Measurements from ENCODE around the gene CD1D. TPM values are rescaled to one million over a fixed set of nuclear protein-coding genes. Genes with fewer than 3 reads are reported as not detected.

Gene CD1D
- 0.20 and 0.59 TPM in 2 replicates for total RNA-seq

DNA sequence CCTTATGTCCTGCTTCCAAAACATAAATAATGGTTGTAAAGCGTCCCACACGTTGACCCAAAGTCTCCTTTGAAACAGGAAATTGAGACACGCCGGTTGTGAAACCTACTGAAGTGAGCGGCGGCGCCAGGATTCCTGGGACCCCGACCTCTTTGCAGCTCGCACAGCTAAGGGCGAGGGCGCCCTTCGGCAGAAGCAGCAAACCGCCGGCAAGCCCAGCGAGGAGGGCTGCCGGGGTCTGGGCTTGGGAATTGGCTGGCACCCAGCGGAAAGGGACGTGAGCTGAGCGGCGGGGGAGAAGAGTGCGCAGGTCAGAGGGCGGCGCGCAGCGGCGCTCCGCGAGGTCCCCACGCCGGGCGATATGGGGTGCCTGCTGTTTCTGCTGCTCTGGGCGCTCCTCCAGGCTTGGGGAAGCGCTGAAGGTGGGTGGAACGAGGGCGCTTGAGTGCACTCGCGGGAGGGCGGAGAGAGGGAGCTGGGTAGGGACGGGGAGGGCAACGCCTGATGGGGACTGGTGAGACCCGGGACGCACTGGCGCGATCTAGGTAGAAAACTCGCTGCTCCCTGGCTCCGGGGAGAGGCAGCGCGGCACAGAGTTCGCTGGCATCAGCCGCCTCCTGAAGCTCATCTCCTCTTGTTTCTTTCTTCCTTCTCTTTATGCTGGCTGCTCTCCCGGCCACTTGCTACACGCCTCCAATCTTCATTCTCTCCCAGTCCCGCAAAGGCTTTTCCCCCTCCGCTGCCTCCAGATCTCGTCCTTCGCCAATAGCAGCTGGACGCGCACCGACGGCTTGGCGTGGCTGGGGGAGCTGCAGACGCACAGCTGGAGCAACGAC is at the start of gene CD1D:
CD1D (plus strand) TSS at position 155 of the 836 bp plus-strand sequence; CDS start at position 362, 207 bp downstream.

Other genes starting within 250 kb of the CD1D start
- 207 and 244 TPM in 2 replicates for gene KIRREL1, start 187.2 kb upstream of the CD1D start, total RNA-seq
- gene CD1A, start 73.5 kb downstream of the CD1D start, total RNA-seq: not detected in 2 replicates
- not detected in 2 replicates for gene CD1C, start 109.0 kb downstream of the CD1D start, total RNA-seq
- gene CD1B, start 150.6 kb downstream of the CD1D start, total RNA-seq: not detected in 2 replicates
- not detected in 2 replicates for gene CD1E, start 173.0 kb downstream of the CD1D start, total RNA-seq
- not detected in 2 replicates for gene OR10T2, start 218.6 kb downstream of the CD1D start, total RNA-seq
- gene OR10K2, start 245.3 kb downstream of the CD1D start, total RNA-seq: not detected in 2 replicates

Data from smooth muscle cell of the pulmonary artery (primary cell).